HG02973 (cell line): ENCODE results near the gene TBX6.
"Not testable (repeated sequence)": the region's sequence is repeated elsewhere in the genome, so short reads cannot be mapped to it uniquely, and the experiment has no call there.

Experiments
- ATAC-seq: cut with Tn5 transposase; IDR thresholded peaks from one replicate; pipeline ENCODE4 v1.9.1; 2021; ENCODE audit warnings: moderate library complexity; ENCODE audit not compliant: unreplicated experiment

Gene TBX6

DNA sequence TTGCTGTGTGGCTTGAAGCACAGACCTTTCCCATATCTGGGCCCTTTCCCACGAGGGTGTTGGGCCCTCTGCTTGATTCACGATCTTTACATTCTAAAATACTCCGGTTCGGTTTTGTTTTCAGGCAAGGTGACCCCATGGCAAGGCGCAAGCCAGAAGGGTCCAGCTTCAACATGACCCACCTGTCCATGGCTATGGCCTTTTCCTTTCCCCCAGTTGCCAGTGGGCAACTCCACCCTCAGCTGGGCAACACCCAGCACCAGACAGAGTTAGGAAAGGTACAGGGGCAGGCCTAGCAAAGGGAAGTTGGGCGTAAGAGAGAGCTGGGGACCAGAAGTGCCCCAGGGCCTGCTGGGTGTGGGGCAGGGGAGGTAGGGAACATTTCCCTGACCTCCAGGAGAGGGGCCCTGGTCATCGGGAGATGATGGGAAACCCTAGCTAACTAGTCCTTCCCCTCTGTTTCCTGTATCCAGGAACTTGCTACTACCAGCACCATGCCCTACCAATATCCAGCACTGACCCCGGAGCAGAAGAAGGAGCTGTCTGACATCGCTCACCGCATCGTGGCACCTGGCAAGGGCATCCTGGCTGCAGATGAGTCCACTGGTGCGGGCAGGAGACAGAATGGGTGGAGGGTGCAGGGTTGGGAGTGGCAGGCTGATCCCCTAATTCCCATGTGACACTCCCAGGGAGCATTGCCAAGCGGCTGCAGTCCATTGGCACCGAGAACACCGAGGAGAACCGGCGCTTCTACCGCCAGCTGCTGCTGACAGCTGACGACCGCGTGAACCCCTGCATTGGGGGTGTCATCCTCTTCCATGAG, 24.8 kb downstream of the TBX6 start:
- ATAC-seq = no peak

DNA sequence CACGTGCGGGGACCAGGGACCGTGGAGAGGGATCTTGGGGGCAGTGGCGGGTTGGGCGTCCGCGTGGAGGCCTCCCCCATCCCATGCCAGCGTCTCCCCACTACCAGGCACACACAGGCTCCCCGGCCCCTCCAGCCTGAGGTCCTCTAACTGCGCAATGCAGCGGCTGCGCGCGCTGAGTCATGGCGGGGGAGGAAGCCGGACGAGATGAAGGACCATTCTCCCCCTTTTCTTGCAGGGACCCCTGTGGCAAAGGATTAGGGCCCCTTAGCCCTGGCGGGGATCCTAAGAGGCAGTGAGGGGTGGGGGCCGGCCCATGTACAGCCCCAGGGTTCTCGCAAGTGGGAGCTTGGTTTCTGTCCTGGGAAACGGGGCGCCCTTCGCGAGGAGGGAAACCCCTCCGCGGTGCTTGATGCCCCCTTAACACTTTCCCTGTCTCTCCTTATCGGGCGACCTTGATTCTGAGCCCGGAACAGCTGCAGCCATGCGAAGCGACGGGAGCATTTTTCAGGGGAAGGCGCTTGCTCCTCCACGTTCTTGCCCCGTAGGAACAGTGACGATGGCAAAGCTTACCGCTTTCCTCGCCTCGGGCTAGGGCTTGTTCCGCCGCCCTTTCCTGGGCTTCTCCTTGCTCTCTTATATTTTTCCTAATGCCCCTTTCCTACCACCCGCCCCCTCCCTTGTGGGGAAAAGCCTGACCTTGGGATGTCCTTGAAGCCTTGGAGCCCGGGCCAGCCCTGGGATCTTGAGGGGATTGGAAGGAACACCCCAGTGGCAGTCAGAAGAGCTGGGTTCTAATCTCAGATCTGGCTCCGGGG, 25.6 kb downstream of the TBX6 start:
- ATAC-seq = no peak

DNA sequence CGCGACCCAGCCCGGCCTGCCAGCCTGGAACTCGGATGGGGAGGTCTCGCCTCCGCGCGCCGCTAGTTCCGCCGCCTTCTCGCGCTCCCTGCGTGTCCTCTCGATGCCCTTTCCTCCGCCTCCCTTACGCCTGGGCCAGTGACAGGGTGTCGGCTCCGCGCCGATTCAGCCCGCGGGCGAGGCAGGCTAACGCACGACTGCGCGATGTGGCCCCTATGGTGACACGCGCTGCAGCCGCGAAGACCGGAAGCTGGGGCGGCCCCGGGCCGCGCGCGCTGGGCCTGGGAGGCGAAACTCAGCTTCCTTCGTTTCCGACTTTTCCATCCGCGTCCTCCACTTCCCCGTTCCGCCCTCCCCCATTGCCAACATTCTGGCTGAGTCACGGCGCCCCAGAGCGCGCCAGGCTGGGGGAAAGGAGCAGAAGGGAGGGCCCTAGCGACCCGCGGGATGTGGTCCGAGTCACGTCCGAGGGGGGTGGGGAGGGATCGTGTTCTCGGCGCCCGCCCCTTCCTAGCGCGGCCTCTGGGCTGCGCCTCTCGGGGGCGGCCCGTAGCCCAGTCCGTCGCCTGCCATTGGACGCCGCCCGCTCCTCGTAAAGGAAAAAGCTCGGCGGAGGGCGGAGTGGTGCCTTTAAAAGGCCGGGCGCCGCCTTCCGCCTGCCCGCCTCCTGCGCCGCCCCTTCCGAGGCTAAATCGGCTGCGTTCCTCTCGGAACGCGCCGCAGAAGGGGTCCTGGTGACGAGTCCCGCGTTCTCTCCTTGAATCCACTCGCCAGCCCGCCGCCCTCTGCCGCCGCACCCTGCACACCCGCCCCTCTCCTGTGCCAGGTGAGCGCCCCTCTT, 26.4 kb downstream of the TBX6 start, which contains the start of gene ALDOA:
TSS of gene ALDOA (plus strand) at position 659 of the 841 bp plus-strand sequence. CDS start 1,138 bp downstream, outside the sequence.
- ATAC-seq = peak; percentile 65

DNA sequence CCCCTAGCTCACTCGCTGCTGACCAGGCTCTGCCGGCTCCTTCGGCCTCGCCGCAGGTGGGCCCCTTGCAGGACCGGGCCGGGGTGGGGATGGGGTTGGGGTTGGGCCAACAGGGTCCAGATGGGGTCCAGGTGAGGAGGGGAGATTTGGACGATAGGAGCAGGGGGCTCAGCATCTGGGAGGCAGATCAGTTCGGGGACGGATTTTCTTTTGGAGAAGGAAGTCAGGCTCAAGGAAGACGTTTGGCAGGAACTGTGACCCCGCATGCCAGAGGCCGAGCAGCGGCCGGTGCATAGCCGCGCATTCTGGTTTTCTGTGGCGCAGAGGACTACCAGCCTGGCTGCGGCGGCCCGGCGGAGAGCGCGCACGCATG, 27.0 kb downstream of the TBX6 start:
- ATAC-seq = no peak

DNA sequence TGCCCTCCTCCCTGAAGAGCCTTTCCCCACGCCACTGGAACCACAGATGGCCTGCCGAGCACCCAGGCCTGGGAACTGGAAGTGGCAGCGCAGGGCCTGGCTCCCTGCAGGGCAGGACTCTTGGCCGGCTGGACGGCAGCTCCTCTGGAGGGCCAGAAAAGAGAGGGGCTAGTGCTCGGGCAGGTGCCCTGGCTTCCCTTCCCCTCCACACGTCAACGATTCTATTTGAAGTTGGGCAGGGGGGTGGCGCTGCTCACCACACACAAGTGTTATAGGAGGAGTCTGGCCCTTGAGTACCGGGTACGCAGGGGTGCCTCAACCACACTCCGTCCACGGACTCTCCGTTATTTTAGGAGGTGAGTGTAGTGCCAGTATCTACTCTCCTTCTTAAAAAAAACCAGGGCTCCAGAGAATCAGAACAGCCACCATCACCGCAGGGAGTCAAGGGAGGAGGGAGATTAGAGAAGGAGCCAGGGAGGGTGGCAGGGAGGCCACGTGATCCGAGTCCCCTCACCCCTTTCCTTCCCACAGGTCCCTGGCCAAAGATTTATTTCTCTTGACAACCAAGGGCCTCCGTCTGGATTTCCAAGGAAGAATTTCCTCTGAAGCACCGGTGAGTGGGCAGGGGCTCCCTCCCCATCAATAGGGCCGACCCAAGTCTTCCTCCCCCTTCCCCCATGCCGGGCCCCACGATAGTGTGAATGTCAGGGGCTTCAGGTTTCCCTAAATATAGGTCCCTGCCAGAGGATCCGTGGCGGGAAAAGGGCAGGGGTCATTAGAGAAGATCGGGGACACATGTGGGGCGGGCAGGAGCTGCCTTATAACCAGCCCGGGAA, 27.6 kb downstream of the TBX6 start:
- ATAC-seq = no peak

DNA sequence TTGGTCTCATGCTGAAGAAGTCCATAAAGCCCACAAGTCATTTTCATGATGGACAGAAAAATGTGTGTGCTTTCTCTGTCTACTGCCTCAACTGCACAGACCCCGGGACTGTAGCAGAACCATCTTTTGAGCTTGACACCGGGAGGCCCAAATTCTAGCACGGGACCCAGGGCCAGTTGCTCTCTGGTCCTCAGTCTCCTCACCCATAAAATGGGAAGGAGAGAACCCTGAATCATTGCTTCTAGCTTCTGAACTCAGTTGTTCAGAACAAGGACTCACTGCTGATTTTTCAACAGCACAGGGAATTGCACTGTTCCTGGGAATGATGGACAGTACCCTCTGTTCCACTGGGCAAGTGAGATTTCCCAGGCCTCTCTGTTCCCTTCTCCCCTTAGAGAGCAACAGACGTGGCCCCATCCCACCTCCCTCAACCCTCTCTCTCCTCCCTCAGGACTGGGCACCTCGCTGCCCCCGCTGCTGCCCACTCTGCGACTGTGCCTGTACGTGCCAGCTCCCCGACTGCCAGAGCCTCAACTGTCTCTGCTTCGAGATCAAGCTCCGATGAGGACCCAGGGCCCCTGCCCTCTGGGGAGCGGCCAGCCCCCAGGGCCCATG, 28.3 kb downstream of the TBX6 start:
- ATAC-seq = no peak

DNA sequence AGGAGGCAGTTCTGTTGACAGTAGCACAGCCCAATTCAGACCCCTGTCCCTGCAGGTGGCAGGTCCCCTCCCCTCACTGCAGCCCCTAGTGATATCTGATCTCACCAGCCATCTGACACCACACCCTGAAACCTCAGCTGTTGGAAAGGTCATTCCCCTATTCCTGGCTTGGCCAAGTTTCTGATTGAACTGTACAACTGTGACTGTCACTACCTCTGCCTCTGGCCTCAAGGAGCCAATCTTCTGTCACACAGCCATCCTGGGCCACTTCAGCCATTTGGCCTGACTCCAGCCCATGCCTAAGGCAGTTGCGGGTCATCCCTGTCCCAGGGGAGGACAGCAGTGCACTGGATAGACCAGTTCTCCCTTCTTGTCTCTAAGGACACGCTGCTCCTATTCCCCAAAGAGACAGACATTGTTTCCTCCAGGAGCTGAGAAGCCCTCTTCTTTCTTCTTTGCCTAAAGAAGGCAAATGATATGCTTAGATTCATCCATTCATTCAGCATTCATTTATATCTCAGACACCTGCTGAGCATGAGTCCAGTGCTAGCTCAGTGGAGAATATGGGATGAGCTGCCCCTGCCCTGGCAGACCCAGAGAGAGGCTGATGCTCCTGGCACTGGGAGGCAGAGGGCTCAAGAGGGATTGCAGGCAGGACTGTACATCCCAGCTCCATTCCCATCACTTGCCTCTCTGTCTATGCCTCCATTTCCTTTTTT, 30.7 kb downstream of the TBX6 start:
- ATAC-seq = no peak

DNA sequence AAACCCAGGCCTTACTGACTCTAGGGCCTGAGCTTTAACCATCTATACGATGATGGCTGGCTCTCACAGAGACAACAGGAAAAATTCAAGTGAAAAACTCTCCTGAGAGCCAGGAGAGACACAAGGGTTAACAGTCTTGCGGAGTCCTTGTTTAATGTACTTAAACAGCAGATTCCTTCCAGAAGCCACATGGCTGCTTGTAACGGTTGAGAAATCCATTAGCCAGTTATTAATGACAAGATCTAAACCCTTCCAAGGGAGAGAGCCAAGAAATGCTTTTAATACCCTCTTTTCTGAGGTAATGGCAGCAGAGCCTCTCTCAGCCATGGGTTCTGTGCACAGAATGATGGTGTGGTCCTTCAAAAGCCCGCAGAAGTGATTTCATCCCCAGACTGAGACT, 31.4 kb downstream of the TBX6 start:
- no peak for ATAC-seq

DNA sequence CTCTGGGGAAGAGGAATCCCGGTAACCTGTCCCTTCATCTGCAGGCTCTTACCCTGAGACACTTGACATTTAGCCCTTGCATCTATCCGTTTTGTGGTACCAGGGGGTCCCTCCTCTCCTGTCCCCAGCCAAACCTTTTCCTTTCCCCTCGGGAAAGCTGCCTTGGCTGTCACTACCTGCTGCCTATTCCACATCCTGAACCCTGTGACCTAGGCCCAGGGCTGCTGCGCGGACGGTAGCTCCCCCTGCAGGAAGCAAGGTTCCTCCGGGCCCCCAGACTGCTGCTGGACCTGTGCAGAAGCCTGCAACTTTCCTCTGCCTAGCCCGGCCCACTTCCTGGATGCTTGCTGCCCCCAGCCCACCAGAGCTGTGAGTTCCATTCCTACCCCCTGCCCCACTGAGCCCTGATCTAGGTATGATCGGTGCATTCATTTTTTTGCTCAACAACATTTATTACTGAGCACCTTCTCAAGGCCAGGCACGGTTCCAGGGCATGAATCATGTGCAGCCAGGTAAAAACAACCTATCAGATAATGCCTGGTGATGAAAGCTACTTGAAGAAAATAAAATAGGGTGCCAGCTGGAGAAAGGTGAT, 36.7 kb downstream of the TBX6 start:
- no peak for ATAC-seq

DNA sequence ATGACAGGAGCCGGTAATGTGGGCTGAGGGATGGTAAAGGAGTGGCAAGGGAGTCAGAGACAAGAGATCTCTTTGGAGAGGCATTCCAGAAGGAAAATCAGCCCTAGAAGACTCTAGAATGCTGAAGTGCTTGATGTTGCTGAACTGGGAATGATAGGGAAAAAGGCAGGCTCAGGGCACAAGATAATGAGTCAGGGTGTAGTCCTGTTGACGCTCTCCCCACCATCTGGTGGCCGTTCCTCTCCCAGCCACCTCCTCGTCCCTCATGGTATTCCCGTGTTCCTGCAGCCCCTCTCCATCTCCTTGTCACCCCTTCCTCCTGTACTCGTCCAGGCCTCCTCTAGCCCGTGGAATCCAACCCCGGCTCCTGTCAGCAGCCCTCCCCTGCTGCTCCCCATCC, 37.3 kb downstream of the TBX6 start:
- no peak for ATAC-seq

DNA sequence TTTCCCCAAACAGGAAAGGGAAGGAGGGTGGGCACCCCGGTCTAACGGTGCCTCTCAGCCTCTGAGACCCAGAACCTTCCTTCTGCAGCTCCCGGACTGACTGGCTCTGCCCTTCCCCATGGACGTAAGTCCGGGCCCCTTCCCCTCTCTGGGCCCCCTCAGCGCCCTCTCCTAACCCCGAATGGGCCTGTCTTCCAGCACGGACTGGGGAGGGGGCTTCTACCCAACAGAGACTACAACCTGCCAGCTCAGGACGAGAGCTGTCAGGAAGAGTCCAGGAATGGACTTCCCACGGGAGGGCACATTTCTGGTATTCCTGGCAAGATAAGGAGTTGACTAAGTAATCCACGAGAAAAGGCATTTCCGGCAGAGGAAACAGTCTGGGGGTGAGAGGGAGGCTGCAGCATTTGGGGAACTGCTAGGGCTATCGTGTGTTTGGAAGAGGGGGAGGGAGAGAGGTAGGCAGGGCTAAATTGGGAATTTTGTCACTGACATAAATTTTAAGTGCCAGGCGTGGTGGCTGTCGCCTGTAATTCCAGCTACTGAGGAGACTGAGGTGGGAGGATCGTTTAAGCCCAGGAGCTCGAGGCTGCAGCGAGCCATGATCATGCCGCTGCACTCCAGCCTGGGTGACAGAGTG, 38.2 kb downstream of the TBX6 start:
- no peak for ATAC-seq

DNA sequence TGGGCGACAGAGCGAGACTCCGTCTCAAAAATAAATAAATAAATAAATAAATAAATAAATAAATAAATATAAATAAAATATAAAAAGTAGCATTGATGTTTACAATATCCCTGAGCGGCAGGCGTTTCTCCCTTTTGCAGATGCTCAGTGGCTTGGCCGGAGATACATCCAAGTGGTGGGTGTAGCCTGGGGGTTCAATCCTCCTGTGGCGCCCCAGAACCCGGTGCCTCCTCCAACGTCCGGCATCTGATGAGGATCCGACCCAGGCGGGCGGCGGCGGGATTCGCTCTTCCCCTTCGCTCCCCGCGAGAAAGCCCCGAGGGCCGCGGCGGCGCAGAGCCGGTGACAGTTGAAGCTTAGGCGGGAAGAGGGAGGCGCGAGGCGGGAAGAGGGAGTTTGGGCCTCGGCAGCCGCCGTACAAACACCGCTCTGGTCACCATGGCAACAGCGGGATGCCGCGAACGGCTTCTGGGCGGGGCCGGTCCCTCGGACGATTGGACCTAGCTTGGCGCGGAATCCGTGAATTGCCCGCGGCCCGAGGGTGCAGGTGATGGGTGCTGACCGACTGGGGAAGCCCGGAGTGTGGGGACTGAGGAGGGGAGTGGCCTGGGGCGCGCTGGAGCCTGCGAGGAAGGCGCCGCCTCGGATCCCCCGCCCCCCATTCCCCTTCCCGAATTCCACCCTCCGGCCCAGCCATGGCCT, 38.9 kb downstream of the TBX6 start:
- ATAC-seq = peak; percentile 53

DNA sequence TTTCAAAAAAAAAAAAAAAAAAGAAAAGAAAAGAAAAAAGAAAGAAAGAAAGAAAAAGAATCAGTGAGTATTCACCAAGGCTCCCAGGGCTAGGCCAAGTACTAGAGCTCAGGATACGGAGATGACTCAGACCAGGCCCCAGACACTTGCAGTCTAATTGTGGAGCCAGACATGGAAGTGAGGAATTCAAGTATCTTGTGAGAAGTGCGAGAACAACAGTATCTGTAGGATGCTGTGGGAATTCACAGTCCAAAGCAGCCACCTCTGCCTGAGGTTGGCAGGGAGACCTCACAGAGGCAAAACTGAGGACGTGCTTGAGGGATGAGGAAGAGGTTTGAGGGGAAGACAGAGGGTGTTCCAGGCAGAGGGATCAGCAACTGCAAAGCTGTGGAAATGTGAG, 40.2 kb downstream of the TBX6 start:
- no peak for ATAC-seq

DNA sequence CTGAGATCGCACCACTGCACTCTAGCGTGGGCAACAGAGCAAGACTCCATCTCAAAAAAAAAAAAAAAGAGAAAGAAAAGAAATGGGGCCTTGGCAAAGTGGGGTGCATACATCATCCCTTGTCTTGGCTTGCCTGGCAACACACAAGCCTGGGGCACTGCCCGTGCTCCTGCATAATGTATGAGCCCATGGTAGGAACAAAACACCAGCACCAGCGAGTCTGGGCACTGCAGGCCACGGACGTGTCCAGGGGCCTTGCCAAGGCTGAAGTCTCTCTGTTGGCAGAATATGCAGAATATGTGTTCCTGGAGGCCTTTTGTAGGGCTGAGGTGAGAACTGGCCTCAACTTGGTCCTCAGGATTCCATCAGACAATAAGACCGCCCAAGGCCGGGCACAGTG, 41.9 kb downstream of the TBX6 start:
- no peak for ATAC-seq

DNA sequence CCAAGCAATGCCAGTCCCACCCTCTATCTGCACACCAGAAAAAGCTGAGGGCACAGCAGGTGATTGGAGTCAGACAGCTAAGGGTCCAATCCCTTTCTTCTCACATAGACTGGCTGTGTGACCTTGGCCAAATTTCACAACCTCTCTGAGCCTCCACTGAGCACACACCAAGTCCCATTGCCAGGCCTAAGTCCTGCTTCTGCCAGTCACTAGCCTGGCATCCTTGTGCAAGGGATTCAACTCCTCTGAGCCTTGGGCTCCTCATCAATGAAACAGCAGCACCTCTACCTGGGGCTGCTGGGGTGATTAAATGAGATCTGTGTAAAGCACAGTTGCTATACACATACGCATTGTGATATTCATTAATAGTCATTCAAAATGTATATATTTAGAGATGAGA, 45.1 kb downstream of the TBX6 start:
- ATAC-seq = no peak

DNA sequence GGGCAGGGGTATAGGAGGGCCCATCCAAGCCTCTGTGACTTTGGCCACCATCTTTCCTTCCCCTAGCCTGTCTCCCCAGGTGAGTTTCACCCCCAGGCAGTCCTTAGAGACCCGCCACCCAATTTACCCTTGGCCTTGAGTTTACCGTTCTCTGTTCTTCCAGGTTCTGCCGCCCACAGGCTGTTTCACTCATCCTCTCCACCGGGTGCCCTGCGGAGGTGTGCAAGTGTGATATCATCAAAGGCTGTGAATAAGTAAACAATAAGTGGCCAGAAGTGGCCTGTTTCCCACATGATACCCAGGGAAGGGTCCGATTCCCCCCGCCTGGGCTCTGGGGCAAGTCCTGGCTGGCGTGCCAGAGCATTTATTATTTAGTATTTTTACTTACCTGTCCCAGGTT, 45.5 kb downstream of the TBX6 start:
- ATAC-seq = no peak

DNA sequence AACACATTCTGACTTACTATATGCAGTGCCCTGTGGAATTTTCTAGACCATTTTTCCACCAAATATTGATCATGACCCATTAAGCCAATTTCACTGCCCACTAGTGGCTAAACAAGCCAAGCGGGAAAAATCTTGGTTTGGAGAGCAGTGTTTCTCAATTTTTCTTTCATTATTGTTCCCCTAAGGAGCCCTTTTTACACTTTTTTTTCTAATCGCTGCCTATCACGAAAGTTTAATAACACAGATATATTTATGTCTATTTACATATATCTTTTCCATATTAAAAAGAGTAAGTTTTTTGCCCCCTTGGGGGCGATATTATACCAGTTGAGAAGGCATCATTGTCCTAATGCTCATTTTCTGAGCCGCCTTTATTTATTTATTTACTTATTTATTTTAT, 49.9 kb downstream of the TBX6 start:
- ATAC-seq = no peak

DNA sequence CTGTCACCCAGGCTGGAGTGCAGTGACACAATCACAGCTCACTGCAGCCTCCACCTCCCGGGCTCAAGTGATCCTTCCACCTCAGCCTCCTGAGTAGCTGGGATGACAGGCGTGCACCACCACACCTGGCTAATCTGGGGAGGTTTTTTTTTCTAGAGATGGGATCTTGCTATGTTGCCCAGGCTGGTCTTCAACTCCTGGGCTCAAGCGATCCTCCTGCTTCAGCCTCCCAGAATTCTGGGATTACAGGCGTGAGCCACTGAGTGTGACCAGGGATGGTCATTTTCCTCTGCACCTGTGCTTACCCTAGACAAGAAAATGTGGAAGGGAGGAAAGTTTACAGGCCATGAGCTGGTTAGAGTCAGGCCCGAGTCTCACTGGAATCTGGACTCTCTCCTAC, 51.0 kb downstream of the TBX6 start:
- ATAC-seq = not testable (repeated sequence)
